ENCODE data around the gene PHF5A.

DNA sequence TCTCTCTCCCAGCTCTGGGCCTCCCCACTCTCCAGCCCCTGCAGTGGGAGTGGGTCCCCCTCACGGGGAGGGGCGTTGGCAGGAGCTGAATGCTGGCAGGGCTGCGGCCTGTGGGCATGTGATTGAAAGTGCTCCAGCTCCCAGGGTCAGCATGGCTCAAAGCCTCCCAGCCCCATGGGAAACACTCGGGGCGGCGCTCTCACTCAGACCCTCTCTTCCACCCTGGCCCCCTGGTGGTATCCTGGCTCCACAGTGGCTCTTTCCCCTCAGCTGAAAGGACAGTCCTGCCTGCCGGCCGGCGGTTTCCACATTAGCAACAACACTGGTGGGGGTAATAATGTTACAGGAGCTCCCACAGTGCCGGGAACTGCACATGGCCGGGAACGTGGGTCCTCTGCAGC is 40.3 kb upstream of the PHF5A start:
- TF ChIP-seq POLR2AphosphoS5 (IDR thresholded peaks at IDR 0.05; ENCODE audit: low read depth, low read length), result no peak
- TF ChIP-seq POLR2A (IDR thresholded peaks at IDR 0.05; ENCODE audit: low read depth, low read length), result no peak

Measured in GM12892 (cell line).